Right hindlimb (tissue), 1 donor: Measurements from ENCODE around the gene DYSF.
"Not testable (repeated sequence)": the region's sequence is repeated elsewhere in the genome, so short reads cannot be mapped to it uniquely, and the experiment has no call there.

ENCODE experiments used
- DNase-seq: peaks from one replicate; pipeline ENCODE4 v3.0.0-alpha.2; 2018

DYSF gene

DNA sequence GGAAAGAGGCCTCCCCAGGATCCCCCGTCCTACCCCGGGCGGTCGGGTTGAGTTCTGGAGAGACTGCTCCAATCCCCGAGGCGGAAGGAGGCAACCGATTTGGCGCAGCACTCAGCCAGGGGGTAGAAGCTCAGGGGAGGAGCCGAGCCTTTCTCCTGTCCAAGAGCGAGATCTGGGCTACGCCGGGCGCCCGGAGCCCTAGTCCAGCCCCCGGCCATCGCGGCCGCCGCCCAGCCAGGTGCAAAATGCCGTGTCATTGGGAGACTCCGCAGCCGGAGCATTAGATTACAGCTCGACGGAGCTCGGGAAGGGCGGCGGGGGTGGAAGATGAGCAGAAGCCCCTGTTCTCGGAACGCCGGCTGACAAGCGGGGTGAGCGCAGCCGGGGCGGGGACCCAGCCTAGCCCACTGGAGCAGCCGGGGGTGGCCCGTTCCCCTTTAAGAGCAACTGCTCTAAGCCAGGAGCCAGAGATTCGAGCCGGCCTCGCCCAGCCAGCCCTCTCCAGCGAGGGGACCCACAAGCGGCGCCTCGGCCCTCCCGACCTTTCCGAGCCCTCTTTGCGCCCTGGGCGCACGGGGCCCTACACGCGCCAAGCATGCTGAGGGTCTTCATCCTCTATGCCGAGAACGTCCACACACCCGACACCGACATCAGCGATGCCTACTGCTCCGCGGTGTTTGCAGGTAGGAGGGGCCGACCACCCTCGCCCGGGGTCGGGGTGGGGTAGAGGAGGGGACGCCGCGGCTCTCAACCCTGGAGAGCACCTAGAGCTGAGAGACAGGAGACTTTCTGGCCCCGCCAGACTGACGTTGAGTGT, at the start of gene DYSF:
DYSF (plus strand) TSS at position 158 of the 817 bp plus-strand sequence.
- peak; percentile 74 for DNase-seq

DNA sequence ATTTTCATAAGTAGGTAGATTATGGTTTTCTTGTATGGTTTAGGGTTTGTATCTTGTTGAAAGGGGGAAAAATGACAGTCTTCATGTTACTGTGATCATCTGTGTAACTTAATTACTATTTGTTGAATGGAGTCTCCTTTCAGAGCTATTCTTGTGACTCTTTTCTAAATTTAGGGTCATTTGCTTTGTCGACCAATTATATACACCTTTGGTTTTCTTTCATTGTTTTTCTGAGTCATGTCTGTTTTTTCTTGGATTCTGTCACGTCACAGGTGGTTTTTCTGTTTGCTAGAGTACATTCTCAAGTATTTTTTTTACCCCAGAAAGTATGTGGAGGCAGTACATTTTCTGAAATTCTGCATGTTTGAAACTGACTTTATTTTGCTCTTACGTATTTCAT, 43.8 kb upstream of the DYSF start:
- DNase-seq, result no peak

DNA sequence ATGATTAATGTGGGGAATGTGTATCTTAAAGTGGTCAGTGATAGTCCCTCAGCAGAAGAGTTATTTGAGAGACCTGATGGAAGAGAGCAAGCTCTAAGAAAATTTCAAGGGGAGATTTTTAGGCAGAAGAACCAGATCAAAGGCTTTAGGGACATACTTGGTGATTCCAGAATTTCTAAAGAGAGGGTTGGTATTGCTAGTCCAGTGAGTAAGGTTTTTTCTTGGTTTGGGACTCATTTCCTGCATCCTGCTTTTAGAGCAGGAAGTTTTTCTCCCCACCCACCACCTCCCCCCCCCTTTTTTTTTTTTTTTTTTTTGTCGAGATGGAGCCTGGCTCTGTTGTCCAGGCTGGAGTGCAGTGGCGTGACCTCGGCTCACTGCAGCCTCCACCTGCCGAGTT, 42.7 kb upstream of the DYSF start:
- DNase-seq, result no peak

DNA sequence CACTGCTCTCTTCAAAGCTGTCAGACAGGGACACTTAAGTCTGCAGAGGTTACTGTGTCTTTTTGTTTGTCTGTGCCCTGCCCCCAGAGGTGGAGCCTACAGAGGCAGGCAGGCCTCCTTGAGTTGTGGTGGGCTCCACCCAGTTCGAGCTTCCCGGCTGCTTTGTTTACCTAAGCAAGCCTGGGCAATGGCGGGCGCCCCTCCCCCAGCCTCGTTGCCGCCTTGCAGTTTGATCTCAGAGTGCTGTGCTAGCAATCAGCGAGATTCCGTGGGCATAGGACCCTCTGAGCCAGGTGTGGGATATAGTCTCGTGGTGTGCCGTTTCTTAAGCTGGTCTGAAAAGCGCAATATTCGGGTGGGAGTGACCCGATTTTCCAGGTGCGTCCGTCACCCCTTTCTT, 36.5 kb upstream of the DYSF start:
- not testable (repeated sequence) for DNase-seq

DNA sequence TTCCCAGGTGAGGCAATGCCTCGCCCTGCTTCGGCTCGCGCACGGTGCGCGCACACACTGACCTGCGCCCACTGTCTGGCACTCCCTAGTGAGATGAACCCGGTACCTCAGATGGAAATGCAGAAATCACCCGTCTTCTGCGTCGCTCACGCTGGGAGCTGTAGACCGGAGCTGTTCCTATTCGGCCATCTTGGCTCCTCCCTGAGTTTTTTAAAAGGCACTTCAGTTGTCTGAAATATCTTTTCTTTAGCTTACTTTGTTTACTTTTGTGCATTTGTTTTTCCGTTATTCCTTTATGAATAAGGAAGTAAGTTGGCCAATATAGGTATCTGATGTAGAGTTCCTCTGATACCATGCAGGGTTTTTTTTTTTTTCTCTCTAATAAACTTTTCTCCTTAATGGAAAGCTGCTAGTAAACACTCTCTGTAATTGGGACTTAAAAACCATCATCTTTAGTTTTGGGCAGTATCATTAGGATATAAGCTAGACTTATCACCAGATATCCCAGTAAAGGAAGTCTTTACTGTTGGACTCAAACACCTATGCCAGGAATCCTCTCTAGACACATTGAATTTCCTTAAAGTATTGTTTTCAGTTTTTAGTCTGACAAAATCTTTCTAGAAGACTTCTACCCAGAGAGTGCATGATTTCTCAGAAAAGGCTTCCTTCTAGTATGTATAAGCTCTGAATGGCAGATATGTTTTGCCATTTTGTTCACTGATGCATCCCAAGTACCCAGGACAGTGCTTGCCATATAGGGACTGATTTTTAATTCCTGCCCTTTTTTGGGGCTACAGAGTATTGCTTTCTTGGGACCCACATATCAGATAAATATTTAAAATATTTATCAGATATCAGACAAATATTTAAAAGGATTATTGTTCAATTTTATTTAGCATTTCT, 35.8 kb upstream of the DYSF start:
- no peak for DNase-seq

DNA sequence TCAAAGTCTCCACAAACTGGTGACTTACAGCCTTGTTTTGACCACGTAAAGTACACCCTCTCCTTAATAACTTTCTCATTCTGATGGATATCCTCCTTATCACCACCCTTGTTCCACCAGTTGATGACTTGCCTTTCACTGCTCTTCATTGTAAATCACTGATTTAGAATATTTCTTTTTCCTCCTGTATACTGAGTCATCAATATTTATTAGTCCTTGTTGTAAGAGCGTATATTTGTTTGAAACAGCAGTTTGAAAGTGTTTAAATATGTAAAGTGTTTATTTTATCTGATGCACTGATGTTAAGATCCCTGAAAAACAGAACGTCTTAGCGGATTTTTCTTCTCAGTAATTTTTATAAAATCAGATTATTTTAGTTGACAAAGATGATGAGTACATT, 34.2 kb upstream of the DYSF start:
- no peak for DNase-seq

DNA sequence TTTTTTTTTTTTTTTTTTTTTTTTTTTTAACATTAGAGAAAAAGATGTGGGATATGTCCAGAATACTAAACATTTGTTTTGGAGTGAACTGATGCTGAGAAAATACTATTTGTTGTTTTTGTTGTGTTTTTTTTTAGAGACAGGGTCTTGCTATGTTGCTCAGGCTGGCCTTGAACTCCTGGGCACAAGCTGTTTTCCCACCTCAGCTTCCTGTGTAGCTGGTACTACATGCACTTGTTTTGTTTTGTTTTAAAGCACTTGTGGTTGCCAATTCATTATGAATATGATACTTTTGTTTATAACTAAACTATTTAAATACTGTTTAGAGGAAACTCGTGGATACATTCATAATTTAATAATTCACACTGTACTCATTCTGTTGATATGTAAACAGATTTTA, 33.4 kb upstream of the DYSF start:
- no peak for DNase-seq

DNA sequence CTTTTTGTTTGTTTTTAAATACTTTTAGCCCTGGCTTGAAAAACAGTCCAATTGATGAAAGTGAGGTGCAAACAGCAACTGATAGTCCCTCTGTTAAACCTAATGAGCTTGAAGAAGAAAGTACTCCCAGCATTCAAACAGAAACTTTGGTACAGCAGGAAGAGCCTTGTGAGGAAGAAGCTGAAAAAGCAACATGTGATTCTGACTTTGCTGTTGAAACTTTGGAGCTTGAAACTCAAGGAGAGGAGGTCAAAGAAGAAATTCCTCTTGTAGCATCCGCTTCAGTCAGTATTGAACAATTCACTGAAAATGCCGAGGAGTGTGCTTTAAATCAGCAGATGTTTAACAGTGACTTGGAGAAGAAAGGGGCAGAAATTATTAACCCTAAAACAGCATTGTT, 30.6 kb upstream of the DYSF start:
- DNase-seq, result no peak

DNA sequence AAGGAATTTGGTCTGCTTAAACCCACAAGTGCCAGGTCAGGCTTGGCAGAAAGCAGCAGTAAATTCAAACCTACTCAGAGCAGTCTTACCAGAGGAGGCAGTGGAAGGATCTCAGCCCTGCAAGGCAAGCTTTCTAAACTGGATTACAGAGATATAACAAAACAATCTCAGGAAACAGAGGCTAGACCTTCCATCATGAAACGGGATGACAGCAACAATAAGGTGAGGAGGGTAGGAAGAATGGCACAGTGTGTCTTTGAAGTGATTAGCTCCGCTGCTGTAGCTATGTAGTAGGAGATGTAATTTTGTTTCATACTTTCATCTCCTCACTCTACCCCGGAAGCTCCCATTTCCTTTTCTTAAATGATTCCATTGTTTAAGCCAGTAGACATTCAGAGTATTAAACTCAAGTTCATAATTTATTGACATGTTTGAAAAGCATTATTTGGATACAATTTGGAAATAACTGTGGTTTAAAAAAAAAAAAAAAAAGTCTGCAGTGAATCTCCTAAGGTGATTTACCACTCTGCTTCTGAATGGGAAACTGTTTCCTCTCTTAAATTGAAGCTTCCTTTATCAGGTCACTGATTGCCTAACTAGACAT, 29.4 kb upstream of the DYSF start:
- no peak for DNase-seq

DNA sequence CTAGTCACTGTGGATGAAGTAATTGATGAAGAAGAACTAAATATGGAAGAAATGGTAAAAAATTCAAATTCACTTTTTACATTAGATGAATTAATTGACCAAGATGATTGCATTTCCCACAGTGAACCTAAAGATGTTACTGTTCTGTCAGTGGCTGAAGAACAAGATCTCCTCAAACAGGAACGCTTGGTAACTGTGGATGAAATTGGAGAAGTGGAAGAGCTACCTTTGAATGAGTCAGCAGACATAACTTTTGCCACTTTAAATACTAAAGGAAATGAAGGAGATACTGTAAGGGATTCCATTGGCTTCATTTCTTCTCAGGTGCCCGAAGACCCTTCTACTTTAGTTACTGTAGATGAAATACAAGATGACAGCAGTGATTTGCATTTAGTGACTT, 26.6 kb upstream of the DYSF start:
- no peak for DNase-seq

DNA sequence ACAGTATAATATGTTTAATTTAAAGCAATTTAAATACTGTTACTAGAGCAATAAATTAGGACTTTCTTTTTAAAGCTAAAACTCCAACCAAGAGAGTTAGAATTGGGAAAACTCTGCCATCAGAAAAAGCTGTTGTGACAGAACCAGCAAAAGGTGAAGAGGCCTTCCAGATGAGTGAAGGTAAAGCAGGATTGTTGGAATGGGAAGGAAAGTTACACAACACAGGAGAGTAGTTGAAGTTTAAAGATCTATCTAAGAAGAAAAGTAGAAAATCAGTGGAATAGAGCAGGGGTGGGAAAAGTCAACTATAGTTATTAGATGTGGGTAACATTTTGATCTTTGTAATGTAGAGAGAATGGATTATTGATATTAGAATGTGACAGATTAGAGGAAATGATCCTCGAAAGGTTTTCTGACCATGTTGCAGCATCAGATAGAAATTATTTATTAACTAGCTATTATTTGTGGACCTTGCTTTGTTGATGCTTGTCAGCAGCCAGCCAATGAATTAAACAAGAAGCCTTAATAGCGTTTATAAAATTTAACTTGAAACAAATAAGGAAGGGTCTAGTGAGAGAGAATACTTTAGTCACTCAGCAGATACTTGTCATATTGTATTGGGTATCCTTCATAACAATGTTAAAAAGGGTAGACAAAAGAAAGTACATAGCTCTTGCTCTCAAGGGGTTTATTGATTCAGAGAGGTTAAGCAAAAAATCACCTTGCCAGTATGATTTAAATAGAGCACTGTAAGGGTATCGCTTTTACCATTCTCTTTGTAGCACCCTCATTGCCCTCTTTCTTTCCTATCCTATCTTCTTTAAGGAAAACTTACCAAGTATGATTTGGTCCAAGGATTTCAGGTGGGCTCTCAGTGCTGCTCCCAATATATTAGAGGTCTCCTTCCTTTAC, 24.6 kb upstream of the DYSF start:
- no peak for DNase-seq

DNA sequence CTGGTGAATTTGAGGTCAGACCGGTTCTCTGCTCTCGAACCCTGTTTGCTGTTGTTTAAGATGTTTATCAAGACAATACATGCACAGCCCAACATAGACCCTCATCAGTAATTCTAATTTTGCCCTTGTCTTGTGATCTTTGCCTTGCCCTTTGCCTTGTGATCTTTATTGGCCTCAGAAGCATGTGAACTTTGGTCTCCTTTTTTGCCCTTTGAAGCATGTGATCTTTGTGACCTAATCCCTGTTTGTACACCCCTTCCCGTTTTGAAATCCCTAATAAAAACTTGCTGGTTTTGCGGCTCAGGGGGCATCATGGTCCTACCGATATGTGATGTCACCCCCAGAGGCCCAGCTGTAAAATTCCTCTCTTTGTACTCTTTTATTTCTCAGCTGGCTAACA, 8.2 kb upstream of the DYSF start:
- DNase-seq, result not testable (repeated sequence)

DNA sequence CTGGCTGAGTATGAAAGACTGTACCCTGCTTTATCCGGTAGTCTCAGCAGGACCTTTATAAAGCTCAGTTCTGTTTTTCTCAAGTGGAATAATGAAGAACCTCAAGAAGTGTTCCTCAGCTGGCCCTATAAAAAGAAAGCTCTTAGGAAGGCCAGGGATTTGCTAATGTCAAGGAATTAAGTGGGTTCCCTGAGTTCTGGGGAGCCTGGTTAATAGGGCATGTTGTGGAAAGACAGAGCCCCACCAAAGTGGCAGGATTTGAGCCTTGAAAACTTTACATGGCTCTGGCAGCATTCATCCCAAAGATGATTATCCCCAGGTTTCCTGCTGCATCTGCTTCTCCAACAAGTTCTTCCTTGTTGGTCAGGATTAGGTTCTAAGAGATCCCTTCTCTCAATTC, 6.9 kb upstream of the DYSF start:
- no peak for DNase-seq

DNA sequence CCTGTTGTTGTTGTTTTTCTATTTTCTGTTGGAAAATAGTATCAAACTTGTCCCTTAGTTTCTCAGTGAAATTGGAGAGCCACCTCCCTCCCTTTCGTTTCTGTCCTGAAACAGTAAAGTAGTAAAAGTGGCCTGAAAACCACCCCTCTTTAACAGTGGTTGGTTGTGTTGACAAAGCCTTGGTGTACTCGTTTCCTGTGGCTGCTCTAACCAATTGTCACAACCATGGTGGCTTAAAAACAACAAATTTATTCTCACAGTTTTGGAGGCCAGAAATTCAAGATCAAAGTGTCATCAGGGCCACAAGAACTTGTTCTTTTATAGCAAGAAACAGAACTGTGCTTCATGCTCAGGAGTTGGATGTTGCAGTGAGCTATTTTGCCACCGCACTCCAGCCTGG, 4.0 kb upstream of the DYSF start:
- no peak for DNase-seq

DNA sequence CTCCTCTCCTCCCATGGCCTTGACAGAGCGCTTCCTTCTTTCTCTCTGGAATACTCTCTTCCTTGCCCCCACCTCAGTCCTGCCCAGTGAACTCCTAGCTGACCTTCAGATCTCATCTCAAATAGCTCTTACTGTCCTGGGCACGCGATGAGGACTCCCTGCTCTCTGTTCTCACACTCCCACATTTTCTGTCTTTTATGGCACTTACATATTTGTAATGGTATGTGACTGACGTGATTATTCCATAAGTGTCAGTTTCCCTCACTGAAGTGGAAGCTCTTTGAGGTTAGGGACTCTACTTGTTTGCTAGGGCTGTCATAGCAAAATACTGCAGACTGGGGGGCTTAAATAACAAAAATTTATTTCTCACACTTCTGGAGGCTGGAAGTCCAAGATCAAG, 1.7 kb upstream of the DYSF start:
- DNase-seq, result no peak

DNA sequence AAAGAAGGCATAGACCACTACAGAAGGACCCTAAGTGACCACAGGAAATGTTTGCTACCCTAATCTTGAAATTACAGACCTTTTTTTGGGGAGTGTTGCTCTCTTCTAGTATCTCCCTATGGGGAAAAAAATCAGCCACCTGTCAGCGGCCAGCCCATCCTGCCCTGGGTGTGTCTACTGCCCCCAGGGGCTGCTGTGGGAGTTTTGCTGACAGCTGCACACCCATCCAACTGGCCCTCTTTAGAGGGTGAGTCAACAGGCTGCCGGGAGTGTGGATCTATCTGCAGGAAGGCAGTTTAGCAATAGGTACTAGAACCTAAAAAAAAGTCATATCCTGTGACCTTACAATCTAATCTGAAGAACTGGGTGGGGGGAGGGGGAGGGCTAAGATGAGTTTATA, 796 bp upstream of the DYSF start:
- DNase-seq, result peak; percentile 47

DNA sequence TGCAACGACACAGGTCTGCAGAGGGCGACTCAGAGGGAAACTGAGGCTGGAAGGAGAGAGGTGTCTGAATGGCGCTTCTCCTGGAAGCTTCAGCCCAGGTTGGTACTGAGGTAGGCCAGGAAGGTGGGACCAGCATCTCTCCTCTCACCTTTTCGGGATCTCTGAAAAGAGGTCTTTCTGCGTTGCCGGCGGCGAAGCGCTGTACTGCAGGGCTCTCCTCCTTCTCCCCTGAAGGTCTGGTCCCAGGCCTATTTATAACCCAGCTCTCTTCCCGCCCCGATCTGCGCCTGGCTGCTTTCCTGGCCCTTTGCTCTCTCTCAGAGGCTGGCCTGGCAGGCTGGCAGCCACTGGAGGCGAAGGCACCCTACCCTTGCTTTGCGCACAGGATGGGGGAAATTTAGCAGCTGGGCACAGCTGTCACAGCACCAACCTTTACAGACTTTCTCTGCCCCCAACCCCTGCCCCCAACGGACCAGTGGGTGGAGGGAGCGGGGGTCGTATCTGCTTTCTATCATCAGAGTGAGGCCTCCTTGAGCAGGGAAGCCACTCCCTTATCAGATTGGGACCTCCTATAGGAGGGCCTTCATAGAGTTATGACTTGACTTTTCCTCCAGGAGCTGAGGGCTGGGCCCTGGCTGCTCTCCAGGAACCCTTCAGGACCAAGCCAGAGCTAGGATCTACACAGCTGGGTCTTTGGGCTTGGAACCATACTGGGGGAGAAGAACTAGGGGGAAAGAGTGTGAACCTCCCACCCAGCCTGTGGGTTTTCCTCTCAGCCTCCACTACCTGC, 1.1 kb downstream of the DYSF start:
- DNase-seq, result peak; percentile 50

DNA sequence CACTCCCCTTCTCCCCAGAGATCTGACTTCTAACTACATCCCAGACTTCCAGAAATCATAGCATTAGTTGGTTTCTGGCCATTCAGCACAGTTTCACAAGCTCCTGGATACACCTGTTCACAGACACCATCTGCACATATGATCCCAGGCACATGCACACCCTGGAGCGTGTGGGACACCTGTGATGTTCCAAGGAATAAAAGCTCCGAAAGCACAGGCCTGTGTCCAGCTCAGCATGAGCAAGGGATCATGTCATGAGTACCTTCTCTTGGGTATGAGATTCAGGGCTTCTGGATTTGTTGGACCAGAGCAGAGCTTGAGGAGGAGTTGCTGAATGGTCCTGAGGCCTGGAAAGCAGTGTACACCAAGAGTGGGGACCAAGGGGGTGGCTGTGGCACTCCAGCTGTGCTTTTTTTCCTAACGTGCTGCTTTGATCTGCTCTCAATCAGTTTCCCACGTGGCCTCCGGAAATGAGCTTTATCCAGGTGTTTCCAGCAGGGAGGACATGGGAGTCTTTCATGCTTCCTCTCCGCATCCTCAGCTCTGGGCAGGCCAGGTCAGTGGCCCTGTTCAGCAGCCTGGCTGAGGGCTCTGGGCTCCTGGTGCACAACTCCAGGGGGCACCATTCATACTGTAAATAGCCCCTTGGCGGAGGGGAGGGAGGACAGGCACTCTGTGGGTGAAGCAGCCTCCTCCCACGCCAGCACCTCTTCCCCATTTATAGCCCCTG, 1.8 kb downstream of the DYSF start:
- no peak for DNase-seq

DNA sequence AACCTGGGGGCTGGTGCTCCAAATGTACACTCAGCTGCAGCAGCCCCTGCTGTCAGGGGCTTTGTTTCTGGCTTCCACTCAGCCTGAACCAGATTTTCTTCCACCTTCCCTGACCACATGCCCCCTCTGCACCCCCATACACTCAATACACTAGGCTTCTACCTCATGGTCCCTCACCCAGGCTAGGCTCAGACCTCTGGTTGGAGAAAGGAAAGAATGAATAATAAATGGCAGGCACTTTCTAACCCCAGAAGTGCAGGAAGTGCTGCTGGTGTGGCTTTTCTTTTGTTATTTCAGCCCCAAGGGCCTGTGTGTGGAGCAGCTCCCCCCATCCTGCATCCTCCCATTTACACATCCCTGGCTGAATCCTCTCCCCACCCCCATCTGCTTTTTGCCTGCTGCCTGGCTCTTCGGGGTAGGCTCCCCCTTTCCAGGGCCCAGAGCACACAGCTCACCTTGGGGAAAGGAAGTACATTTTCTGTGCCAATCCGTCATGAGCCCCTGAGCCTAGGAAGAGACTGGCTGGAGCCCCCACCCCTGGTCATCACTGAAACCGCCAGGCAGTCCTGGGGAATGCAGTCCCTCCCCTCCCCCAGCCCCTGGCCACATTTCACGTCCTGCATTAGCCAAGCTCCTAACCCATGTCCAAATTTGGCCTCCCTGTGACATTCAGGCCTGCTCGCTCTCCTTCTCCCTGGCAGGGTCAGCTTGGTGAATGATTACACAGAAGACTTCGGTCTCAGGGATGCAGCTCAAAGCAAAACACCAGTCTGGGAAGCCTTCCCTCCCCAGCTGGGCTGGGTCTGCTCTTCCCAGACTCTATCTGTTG, 2.6 kb downstream of the DYSF start:
- no peak for DNase-seq

DNA sequence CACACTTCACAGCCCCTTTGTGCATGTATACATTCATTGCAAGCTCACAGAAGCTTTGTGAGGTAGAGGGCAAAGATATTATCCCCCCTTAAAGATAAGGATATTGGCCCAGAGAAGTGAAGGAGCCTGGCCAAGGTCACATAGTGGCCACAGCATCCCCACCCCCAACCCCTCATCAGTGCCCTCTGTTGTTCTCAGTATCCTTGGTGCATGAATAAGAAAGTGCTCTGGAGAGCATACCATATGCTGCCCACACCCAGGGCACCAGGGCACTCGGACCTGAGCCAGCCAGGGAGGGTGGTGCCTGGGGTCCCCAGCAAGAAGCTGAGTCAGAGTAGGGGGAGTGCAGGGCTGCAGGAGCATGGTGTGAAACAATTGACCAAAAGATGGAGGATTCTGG, 3.3 kb downstream of the DYSF start:
- DNase-seq, result no peak
